Activated T-helper 1 cell treated with anti-CD3 and anti-CD28 coated beads, Interleukin-12 subunit alpha, Interleukin-12 subunit beta, Interleukin-2, Interleukin-4 antibody, amounts not matched to agents 30 ng/mL and 10 ng/mL and 1 ng/mL, durations not matched to agents 14 hours and 24 hours and 36 hours (primary cell): ENCODE measurements around the gene PLEKHA7. TPM values are rescaled to one million over a fixed set of nuclear protein-coding genes. Genes with fewer than 3 reads are reported as not detected.

Source experiments
- DNase-seq: peaks from one replicate; pipeline ENCODE4 v3.0.0; 2021; ENCODE audit warnings: low spot score
- H3K27ac Mint-ChIP-seq: one replicate; pipeline ENCODE4 v1.8.0; 2021; ENCODE audit warnings: mild to moderate bottlenecking, mixed read lengths
- H3K27me3 Mint-ChIP-seq: one replicate; pipeline ENCODE4 v1.8.0; 2022; ENCODE audit warnings: mild to moderate bottlenecking, moderate library complexity, mixed read lengths; ENCODE audit not compliant: insufficient read depth
- H3K36me3 Mint-ChIP-seq: one replicate; pipeline ENCODE4 v1.8.0; 2021; ENCODE audit warnings: low read depth, mixed read lengths
- H3K4me1 Mint-ChIP-seq: one replicate; pipeline ENCODE4 v1.8.0; 2021; ENCODE audit warnings: low read depth, mixed read lengths
- H3K4me3 Mint-ChIP-seq: one replicate; pipeline ENCODE4 v1.8.0; 2021; ENCODE audit warnings: mild to moderate bottlenecking, moderate library complexity, mixed read lengths
- H3K9me3 Mint-ChIP-seq: one replicate; pipeline ENCODE4 v1.8.0; 2021; ENCODE audit warnings: mixed read lengths
- intact Hi-C: fragments of 100-400 bp; cut with micrococcal nuclease; formaldehyde crosslinking; loops from one replicate; pipeline ENCODE4 v1.15.1; 2024
- total RNA-seq: library from RNA; stranded (reverse); gene quantifications from 2 replicates; pipeline ENCODE4 v1.2.3, GENCODE V29; 2022

PLEKHA7 gene
- total RNA-seq, 1 donor from 2014 or later = 10.3 TPM

- no peaks in the 10 kb centered on the region for H3K9me3 Mint-ChIP-seq
- H3K27me3 Mint-ChIP-seq = no peaks in the 10 kb centered on the region
- H3K27ac Mint-ChIP-seq = no peak overlapping the region
- H3K4me1 Mint-ChIP-seq = peaks cover 5% of the 10 kb centered on the region
- no peaks in the 10 kb centered on the region for H3K36me3 Mint-ChIP-seq
- H3K4me3 Mint-ChIP-seq = no peak overlapping the region
- intact Hi-C loops = no loop called here
- DNase-seq = no peak
These were observed 71.3 kb downstream of the PLEKHA7 start for GRCh38 chr11:16942911-16943310.

GRCh38 chr11:16942342-16942741 lies 71.9 kb downstream of the PLEKHA7 start:
- H3K9me3 Mint-ChIP-seq = no peaks in the 10 kb centered on the region
- H3K27ac Mint-ChIP-seq = no peak overlapping the region
- intact Hi-C loops = no loop called here
- peaks cover 5% of the 10 kb centered on the region for H3K4me1 Mint-ChIP-seq
- no peak for DNase-seq
- H3K36me3 Mint-ChIP-seq = no peaks in the 10 kb centered on the region
- no peak overlapping the region for H3K4me3 Mint-ChIP-seq
- H3K27me3 Mint-ChIP-seq = no peaks in the 10 kb centered on the region

- H3K9me3 Mint-ChIP-seq = no peaks in the 10 kb centered on the region
- H3K36me3 Mint-ChIP-seq = no peaks in the 10 kb centered on the region
- intact Hi-C loops = no loop called here
- peaks cover 2% of the 10 kb centered on the region for H3K27me3 Mint-ChIP-seq
- H3K4me1 Mint-ChIP-seq = peaks cover 5% of the 10 kb centered on the region
- DNase-seq = no peak
- H3K27ac Mint-ChIP-seq = no peak overlapping the region
- H3K4me3 Mint-ChIP-seq = no peak overlapping the region
These were observed 72.3 kb downstream of the PLEKHA7 start for GRCh38 chr11:16941935-16942334.

GRCh38 chr11:16938061-16938460 lies 76.2 kb downstream of the PLEKHA7 start:
- Mint-ChIP-seq H3K9me3 (no peaks in the 10 kb centered on the region), H3K4me1 (no peaks in the 10 kb centered on the region), H3K4me3 (no peak overlapping the region), H3K27me3 (peaks cover 3% of the 10 kb centered on the region), H3K27ac (no peak overlapping the region), H3K36me3 (no peaks in the 10 kb centered on the region)
- intact Hi-C loops = loop anchor here (10.0 kb wide), 1 partner anchor 267 kb away; the partner anchor contains the start of gene PIK3C2A
- DNase-seq = no peak

GRCh38 chr11:16936643-16937042 lies 77.6 kb downstream of the PLEKHA7 start:
- no peak overlapping the region for H3K27ac Mint-ChIP-seq
- no peaks in the 10 kb centered on the region for H3K4me1 Mint-ChIP-seq
- no peaks in the 10 kb centered on the region for H3K36me3 Mint-ChIP-seq
- intact Hi-C loops = loop anchor here (1.0 to 10.0 kb wide), 2 partner anchors 127 to 268 kb away; partner anchors contain the start of gene PIK3C2A
- H3K4me3 Mint-ChIP-seq = no peak overlapping the region
- peaks cover 4% of the 10 kb centered on the region for H3K27me3 Mint-ChIP-seq
- no peak for DNase-seq
- no peaks in the 10 kb centered on the region for H3K9me3 Mint-ChIP-seq

- H3K9me3 Mint-ChIP-seq = no peaks in the 10 kb centered on the region
- no peak overlapping the region for H3K4me3 Mint-ChIP-seq
- no peaks in the 10 kb centered on the region for H3K36me3 Mint-ChIP-seq
- no peaks in the 10 kb centered on the region for H3K4me1 Mint-ChIP-seq
- intact Hi-C loops = loop anchor here (1.0 to 10.0 kb wide), 6 partner anchors 115 to 569 kb away; partner anchors contain the start of gene PIK3C2A
- no peak for DNase-seq
- H3K27me3 Mint-ChIP-seq = peaks cover 4% of the 10 kb centered on the region
- H3K27ac Mint-ChIP-seq = no peak overlapping the region
These were observed 78.5 kb downstream of the PLEKHA7 start for GRCh38 chr11:16935518-16936302.

GRCh38 chr11:16933756-16934603 lies 80.2 kb downstream of the PLEKHA7 start:
- H3K27ac Mint-ChIP-seq = no peak overlapping the region
- DNase-seq = no peak
- H3K9me3 Mint-ChIP-seq = no peaks in the 10 kb centered on the region
- H3K4me3 Mint-ChIP-seq = no peak overlapping the region
- no peaks in the 10 kb centered on the region for H3K36me3 Mint-ChIP-seq
- intact Hi-C loops = loop anchor here (2.0 to 10.0 kb wide), 3 partner anchors 149 to 571 kb away; partner anchors contain the start of gene PIK3C2A
- peaks cover 9% of the 10 kb centered on the region for H3K27me3 Mint-ChIP-seq
- no peaks in the 10 kb centered on the region for H3K4me1 Mint-ChIP-seq

GRCh38 chr11:16933291-16933690 lies 80.9 kb downstream of the PLEKHA7 start:
- DNase-seq = no peak
- Mint-ChIP-seq H3K27me3 (peaks cover 9% of the 10 kb centered on the region), H3K9me3 (no peaks in the 10 kb centered on the region), H3K4me3 (no peak overlapping the region), H3K27ac (no peak overlapping the region), H3K36me3 (no peaks in the 10 kb centered on the region), H3K4me1 (no peaks in the 10 kb centered on the region)
- intact Hi-C loops = loop anchor here (10.0 kb wide), 1 partner anchor 272 kb away; the partner anchor contains the start of gene PIK3C2A

- Mint-ChIP-seq H3K9me3 (no peaks in the 10 kb centered on the region), H3K27me3 (peaks cover 45% of the 10 kb centered on the region), H3K4me1 (peaks cover 6% of the 10 kb centered on the region), H3K4me3 (no peak overlapping the region), H3K27ac (no peak overlapping the region), H3K36me3 (peaks cover 2% of the 10 kb centered on the region)
- no peak for DNase-seq
- intact Hi-C loops = loop anchor here (5.0 kb wide), 1 partner anchor 149 kb away; the partner anchor contains the start of gene RPS13
These were observed 86.2 kb downstream of the PLEKHA7 start for GRCh38 chr11:16928044-16928443.

- H3K27ac Mint-ChIP-seq = no peak overlapping the region
- no peaks in the 10 kb centered on the region for H3K9me3 Mint-ChIP-seq
- peaks cover 51% of the 10 kb centered on the region for H3K27me3 Mint-ChIP-seq
- H3K4me1 Mint-ChIP-seq = peaks cover 6% of the 10 kb centered on the region
- H3K36me3 Mint-ChIP-seq = peaks cover 2% of the 10 kb centered on the region
- intact Hi-C loops = loop anchor here (5.0 kb wide), 1 partner anchor 150 kb away; the partner anchor contains the start of gene RPS13
- no peak for DNase-seq
- no peak overlapping the region for H3K4me3 Mint-ChIP-seq
These were observed 87.2 kb downstream of the PLEKHA7 start for GRCh38 chr11:16926883-16927626.

- no peaks in the 10 kb centered on the region for H3K9me3 Mint-ChIP-seq
- DNase-seq = no peak
- H3K27ac Mint-ChIP-seq = peak overlapping the region; percentile 67
- peak overlapping the region; percentile 71 for H3K4me3 Mint-ChIP-seq
- H3K4me1 Mint-ChIP-seq = peaks cover 6% of the 10 kb centered on the region
- H3K36me3 Mint-ChIP-seq = peaks cover 2% of the 10 kb centered on the region
- intact Hi-C loops = loop anchor here (1.0 to 5.0 kb wide), 2 partner anchors 22 to 152 kb away; partner anchors contain the start of gene RPS13
- peaks cover 56% of the 10 kb centered on the region for H3K27me3 Mint-ChIP-seq
These were observed 88.6 kb downstream of the PLEKHA7 start for GRCh38 chr11:16925561-16926065.
